HG03045 (cell line): Measurements from ENCODE around the gene REV3L.
"Not testable (repeated sequence)": the region's sequence is repeated elsewhere in the genome, so short reads cannot be mapped to it uniquely, and the experiment has no call there.

Source experiments
- ATAC-seq: cut with Tn5 transposase; IDR thresholded peaks from one replicate; pipeline ENCODE4 v1.9.1; 2021; ENCODE audit warnings: mild to moderate bottlenecking, moderate library complexity; ENCODE audit not compliant: unreplicated experiment

The REV3L gene

DNA sequence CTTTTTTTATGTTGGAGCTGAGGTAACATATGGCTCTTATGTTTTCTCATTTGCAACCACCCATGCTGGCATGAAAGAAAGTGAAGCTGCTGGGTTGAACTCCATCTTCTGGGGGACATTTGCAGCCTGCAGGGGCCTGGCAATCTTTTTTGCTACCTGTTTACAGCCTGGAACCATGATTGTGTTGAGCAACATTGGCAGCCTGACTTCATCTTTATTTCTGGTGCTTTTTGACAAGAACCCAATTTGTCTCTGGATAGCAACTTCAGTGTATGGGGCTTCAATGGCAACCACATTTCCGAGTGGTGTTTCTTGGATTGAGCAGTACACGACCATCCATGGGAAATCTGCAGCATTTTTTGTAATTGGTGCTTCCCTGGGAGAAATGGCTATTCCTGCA lies 216.7 kb downstream of the REV3L start:
- no peak for ATAC-seq

DNA sequence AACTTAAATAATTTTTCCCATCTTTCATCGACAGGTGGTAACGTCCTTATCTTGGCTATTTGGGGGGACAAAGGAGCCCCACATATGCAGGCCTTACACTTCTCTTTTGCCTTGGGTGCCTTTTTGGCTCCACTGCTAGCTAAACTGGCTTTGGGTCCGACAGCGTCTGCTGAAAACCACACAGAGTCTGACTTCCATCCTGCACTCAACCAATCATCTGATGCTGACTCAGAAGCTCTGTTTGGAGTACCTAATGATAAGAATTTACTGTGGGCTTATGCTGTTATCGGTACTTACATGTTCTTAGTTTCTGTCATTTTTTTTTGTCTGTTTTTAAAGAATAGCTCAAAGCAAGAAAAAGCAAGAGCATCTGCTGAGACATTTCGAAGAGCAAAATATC lies 217.2 kb downstream of the REV3L start:
- no peak for ATAC-seq

DNA sequence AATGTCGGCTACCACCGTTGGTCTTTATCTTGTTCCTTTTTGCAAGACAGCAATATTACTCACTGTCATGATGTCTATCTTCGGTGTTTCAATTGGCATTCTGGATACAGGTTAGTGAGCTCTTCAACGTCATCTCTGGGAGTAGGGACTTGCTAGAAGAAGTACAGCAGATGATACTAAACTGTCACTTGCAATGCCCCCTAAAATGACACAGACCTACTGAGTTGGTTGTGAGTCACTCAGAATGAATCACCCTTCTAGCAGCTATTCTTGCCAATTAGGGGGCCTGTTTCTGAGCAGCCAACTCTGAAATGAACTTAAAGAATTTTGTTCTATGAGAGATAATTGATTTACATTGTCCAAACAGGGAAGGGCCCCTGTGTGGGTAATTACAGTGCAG lies 219.2 kb downstream of the REV3L start:
- no peak for ATAC-seq

DNA sequence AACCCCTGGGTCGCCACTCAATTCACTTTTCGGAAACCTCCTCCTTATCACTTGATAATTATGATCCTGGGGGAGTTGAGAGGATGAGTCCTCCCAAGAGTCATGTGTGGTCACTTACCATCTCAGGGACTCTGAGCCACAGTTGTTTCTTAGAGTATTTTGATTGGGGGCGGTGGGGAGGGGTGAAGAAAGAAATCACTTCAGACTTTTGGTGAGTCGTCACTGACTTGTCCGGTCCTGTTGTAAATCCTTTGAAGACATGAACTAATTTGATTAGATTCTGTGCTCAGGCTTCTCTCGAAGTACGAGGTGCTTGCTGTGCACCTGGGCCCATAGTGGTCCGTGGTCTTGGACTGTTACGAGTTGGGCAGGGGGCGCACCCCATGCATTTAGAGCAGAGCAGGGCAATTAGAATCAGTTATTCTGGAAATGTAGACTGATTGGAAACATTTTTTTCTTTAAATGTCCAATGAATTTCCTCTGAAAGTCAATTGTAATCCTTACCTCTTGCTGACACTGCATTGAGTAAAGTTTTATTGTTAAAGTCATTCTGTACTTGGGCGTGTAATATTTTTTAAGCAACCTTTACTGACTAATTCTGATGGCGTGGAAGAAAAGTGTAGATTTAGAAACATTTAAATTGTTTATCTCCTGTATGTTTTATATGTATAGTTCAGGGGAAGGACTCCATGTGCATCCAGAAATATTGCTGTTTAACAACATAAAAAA lies 222.3 kb downstream of the REV3L start:
- ATAC-seq = no peak

DNA sequence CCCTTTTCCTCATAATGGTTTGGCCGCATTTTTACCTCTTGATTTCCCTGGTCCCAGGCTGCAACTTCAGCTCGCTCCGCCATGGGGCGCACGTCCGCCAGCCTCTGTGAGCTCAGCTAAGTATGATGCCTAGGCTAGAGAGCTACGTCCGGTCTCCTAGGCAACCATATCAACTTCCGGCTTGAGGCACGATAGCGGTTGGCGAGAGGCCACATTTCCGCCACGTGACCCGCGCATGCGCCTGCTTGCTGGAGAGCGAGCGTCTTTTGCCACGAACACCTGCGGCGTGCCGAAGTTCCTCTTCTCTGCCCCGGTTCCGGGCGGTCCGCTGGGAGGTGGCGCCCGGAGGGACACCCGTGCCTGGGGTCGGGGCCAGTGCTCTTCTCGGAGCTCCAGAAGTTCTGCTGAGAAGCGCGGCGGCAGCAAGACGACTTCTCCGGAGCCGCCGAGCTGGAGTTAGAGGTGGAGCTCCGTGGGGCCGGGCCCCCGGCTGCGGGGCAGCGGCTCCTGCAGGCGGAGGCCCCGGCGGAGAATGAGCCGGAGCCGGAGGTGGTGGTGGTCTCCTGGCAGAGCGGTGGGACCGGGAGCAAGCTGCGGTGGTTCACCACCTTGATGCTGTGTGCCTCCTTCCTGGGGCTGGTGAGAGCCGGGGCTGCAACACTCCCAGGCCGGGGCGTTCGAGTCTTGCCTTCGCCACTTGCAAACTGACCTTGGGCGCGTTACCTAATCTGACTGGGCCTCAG lies 223.8 kb downstream of the REV3L start:
- ATAC-seq = peak; percentile 99

DNA sequence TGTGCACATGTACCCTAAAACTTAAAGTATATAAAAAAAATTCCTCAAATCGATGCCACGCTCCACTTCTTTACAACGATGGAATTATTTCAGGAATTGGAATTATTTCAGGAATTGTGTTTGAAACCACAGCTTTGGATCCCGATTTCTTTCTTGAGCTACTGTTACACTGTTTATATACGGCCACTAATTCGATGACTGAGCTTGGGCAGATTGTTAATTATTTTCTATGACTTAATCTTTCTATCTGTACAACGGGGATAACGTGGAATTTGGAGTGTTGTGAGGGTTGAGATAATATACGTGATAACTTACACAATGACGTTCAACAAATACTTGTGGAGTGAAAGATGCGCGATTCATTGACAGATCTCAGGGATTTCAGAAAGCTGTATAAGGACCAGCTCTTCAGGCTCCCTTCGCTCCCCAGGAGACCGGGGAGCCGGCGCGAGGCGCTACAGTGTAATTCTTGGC lies 224.4 kb downstream of the REV3L start:
- ATAC-seq = no peak

DNA sequence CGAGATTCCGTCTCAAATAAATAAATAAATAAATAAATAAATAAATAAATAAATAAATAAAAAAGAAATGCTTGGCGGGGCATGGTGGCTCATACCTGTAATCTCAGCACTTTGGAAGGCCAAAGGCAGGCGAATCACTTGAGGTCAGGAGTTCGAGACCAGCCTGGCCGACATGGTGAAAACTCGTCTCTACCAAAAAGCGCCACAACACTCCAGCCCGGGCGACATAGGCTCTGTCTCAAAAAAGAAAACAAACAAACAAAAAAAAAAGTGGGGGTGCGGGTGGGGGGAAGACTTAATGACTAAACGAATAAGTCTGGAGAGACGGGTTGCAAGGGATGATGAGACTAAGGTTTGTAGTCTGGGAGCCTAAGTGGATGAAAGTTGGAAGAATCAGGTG lies 225.0 kb downstream of the REV3L start:
- no peak for ATAC-seq

DNA sequence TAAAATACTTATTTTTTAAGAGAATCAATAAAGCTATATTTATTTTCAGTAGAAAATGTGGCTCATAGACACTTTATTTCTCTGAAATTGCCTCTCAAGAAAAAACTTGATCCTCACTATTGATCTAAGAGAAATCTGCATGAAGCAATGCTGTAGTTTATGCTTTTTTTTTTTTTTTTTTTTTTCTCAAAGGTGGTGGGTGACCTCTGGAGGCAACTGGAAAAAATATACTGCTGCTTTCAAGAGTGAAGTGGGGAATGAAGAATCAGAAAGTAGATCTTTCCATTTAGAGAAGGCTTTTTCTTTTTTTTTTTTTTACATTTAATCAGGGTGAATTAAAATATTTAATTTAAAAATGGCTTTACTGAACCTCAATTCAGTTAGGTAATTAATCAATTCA lies 226.4 kb downstream of the REV3L start:
- no peak for ATAC-seq

DNA sequence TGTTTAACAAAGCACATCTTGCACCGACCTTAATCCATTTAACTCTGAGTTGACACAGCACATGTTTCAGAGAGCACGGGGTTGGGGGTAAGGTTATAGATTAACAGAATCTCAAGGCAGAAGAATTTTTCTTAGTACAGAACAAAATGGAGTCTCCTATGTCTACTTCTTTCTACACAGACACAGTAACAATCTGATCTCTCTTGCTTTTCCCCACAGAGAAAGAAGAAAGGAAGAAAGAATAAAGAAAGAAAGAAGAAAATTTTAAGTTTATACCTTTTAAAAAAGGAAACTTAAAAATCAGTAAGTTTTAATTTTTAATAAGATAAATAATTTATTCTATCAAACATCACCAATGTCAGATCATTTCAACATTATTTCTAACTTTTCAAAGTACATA lies 227.2 kb downstream of the REV3L start:
- ATAC-seq = not testable (repeated sequence)

DNA sequence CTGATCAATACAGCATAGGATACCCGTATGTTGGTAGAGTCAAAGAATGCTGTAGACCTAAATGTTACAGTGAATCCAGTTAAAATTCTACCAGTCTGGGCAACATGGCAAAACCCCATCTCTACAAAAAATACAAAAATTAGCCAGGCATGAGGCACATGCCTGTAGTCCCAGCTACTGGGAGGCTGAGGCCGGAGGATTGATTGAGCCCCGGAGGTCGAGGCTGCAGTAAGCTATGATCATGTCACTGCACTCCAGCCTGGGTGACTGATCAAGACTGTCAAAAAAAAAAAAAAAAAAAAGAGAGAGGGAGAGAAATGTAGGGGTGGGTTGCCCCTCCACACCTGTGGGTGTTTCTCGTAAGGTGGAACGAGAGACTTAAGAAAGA lies 228.2 kb downstream of the REV3L start:
- ATAC-seq = no peak

DNA sequence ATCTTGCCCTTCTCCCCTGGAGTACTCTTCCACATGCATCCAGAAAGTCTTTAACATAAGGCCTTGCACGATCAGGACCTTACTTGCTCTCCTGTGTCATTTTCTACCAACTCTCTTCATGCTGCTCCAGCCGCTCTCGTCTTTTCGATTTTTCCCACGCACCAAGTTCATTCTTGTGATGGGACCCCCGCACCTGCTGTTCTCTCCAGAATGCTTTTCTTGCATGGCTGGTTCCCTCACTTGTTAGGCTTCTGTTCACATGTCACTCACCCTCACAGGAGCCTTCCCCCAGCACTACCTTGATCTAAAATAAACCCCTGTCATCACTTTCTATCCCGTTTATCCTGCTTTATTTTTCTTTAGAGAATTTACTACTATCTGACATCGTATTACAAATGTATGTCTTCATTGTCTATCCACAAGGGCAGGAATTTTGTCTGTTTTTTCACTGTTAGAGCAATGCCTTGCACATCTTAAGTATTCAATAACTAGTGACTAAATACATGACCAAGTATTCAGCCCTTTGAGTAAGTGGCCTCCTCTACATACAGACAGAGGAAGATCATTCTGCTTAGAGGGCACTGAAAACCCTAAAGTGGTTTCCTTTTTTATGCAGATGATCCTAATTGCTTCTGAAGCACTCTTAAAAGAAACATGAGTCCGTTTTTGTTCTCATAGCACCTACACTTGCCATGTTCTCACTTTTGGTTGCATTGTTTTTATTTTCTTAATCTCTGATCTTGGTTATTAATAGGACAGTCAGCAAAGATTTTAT lies 228.8 kb downstream of the REV3L start:
- ATAC-seq = no peak

DNA sequence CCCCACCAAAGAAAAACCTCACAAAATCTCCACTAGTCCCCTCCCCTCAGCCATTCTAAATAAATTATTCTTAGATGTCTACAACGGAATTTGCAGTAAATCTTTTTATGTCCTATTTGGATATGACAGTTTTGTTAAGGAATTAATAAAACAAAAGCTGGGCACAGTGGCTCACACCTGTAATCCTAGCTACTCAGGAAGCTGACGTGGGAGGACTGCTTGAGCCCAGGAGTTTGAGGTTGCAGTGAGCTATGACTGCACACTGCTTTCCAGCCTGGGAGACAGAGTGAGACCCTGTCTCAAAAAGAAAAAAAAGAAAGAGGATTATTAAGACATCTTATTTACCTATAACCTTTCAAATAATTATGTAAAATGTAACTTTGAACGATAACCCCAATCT lies 230.3 kb downstream of the REV3L start:
- no peak for ATAC-seq

DNA sequence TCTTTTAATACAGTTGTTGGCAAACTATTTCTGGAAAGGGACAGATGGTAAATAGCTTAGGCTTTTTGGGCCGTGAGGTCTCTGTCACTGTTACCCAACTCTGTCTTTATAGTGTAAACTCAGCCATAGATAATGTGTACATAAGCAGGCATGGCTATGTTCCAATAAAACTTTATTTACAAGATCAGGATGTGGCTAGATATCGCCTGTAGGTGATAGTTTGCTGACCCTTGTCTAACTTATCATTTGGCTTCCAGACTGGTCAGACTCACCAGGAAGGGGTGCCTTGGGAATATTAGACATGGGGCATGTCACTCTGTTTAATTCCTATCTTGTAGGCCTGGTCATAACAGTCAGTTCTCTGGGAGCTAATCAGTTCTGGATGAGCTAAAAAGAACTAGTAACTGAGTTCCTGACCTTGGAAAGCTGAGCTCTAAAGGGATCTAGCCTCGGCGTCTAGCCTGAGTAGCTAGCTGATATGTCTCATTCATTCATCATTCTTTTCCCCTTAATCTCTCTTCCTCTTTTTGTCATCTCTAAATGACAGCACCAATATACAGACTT lies 232.1 kb downstream of the REV3L start:
- ATAC-seq = no peak
